ENCODE measurements around the gene ARMC3. TPM values are rescaled to one million over a fixed set of nuclear protein-coding genes. Genes with fewer than 3 reads are reported as not detected.

The ARMC3 gene
- total and polyA plus RNA-seq, 9 of the 15 experiments (the other 6 are each of a cell fraction or from before 2014, with no cell fraction given) = 0.33 to 1.1 (median 0.62) TPM

DNA sequence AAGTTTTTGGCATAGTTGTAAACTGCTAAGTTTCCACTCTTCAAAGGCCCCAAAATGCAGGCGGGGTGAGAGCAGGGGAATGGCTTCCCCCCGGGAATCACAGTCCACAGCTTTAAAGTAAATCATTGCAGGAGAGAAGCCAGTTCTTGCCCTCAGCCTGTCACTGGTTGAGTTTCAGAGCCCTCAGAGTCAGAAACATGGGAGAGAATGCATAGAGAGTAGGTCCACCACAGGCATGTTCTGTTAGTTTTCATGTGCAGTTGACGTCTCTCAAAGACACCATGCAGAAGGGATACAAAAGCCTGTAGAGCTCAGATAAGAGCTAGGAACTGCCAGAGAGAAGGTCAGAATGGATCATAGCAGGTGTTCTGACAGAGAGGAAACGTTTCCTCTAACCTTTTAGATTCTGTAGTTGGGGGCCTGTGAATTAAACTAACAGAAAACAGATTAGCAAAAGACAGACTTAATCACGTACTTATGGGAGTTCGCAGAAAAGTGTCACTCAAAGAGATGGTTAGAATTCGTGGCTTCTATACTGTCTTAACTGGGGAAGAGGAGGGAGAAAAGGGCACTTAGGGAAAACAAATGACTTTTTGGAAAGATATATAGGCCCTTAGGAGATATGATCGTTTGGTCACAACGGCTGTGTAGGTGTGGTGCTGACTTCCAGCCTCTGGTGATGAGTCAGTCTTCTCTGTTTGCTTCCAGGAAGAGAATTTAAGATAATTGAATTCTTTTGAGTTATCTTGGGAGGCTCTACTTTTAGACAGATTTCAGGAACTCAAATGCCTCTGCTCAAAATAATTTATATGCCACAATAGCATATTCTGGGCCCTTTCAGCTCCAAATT is 119.6 kb downstream of the ARMC3 start (continued):
- TF ChIP-seq EP300 (IDR thresholded peaks at IDR 0.05; ENCODE audit: low read length) (peak; percentile 93), TAL1 (IDR thresholded peaks at IDR 0.05) (peak; percentile 86), FIP1L1 (IDR thresholded peaks at IDR 0.05; ENCODE audit: low read depth, low read length, poor library complexity, severe bottlenecking) (no peak), U2AF1 (optimal IDR thresholded peaks at IDR 0.05; ENCODE audit: low read depth, low read length) (no peak), ZNF347 (CRISPR knock-in tag; IDR thresholded peaks at IDR 0.05; ENCODE audit: low read depth) (no peak), CCNT2 (IDR thresholded peaks at IDR 0.05; ENCODE audit: borderline replicate concordance, extremely low read depth, insufficient read length, low read depth, low read length) (peak; percentile 31), MXI1 (IDR thresholded peaks at IDR 0.05; ENCODE audit: low read depth, low read length) (no peak), NFE2L1 (tag; IDR thresholded peaks at IDR 0.05; ENCODE audit: borderline replicate concordance, low read depth) (no peak), CEBPZ (IDR thresholded peaks at IDR 0.05; ENCODE audit: borderline replicate concordance, low read depth, low read length) (no peak), ZMIZ1 (IDR thresholded peaks at IDR 0.05; ENCODE audit: low read depth in 2 of 2, low read length in 2 of 2) (0 out of 4 replicates have a peak, but pooled peaks of 1 of the 2 experiments have one; percentile 6), PRPF4 (IDR thresholded peaks at IDR 0.05; ENCODE audit: insufficient read depth, low read depth, low read length, poor library complexity, severe bottlenecking) (no peak), NELFE (IDR thresholded peaks at IDR 0.05; ENCODE audit: insufficient read depth, insufficient read length) (no peak)
- TF ChIP-seq, protein P1, sequence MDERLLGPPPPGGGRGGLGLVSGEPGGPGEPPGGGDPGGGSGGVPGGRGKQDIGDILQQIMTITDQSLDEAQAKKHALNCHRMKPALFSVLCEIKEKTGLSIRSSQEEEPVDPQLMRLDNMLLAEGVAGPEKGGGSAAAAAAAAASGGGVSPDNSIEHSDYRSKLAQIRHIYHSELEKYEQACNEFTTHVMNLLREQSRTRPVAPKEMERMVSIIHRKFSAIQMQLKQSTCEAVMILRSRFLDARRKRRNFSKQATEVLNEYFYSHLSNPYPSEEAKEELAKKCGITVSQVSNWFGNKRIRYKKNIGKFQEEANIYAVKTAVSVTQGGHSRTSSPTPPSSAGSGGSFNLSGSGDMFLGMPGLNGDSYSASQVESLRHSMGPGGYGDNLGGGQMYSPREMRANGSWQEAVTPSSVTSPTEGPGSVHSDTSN (CRISPR knock-in tag; IDR thresholded peaks at IDR 0.05; ENCODE audit: low read depth) = no peak
- TF ChIP-seq, protein P1 (tag; conservative IDR thresholded peaks at IDR 0.05; ENCODE audit: low read depth) = peak; percentile 93
- TF ChIP-seq, protein P2, sequence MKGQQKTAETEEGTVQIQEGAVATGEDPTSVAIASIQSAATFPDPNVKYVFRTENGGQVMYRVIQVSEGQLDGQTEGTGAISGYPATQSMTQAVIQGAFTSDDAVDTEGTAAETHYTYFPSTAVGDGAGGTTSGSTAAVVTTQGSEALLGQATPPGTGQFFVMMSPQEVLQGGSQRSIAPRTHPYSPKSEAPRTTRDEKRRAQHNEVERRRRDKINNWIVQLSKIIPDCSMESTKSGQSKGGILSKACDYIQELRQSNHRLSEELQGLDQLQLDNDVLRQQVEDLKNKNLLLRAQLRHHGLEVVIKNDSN (CRISPR knock-in tag; IDR thresholded peaks at IDR 0.05) = no peak

All from K562 (cell line).